HEK293 (cell line): Measurements from ENCODE around the gene ADRB1.

Experiments used
- CTCF ChIA-PET: fragments of 350-600 bp; formaldehyde crosslinking; extraction: SDS; loops from one replicate; lab custom pipeline; 2021; ENCODE audit warnings: antibody characterized with exemption; lab: Yijun Ruan, JAX
- POLR2A ChIA-PET: fragments of 300-600 bp; formaldehyde crosslinking; extraction: SDS; loops from one replicate; lab custom pipeline; 2020; ENCODE audit warnings: antibody characterized with exemption, inconsistent platforms; lab: Yijun Ruan, JAX
- H3K27ac ChIP-seq: fragments of 200-500 bp; sonication (Bioruptor generic); 2 replicates; pipeline ENCODE4 v1.5.1; 2014; ENCODE audit warnings: low read depth, low read length, control low read depth, inconsistent platforms; ENCODE audit errors: extremely low read depth
- H3K36me3 ChIP-seq, 2 experiments: fragments of 200-500 bp in 1 of 2; sonication (Bioruptor generic) in 1 of 2; 1 replicate in 1 of 2; 2 replicates in 1 of 2; pipeline ENCODE4 v1.5.1; 2014 to 2017; ENCODE audit warnings: inconsistent platforms in 2 of 2, low read length in 2 of 2; ENCODE audit not compliant: control insufficient read depth in 2 of 2, insufficient read depth in 1 of 2
- H3K4me1 ChIP-seq: fragments of 200-500 bp; sonication (Bioruptor generic); 2 replicates; pipeline ENCODE4 v1.5.1; 2014; ENCODE audit warnings: mild to moderate bottlenecking, low read length, inconsistent platforms; ENCODE audit not compliant: control insufficient read depth, insufficient read depth
- H3K4me3 ChIP-seq: 2 replicates; pipeline ENCODE4 v1.5.1; 2011; ENCODE audit warnings: low read depth, mild to moderate bottlenecking, control low read depth, low read length, moderate library complexity
- H3K9me3 ChIP-seq: fragments of 200-500 bp; sonication (Bioruptor generic); 2 replicates; pipeline ENCODE4 v1.5.1; 2014; ENCODE audit warnings: low read depth, low read length, inconsistent platforms; ENCODE audit not compliant: control insufficient read depth, insufficient read depth
- MYNN ChIP-seq: fragments of 450-650 bp; formaldehyde crosslinking; IDR thresholded peaks from 2 replicates; pipeline ENCODE4 v1.5.1; 2016; ENCODE audit warnings: missing biosample characterization, missing genetic modification characterization, borderline replicate concordance
- MZF1 ChIP-seq: fragments of 450-650 bp; formaldehyde crosslinking; IDR thresholded peaks from 2 replicates; pipeline ENCODE4 v1.5.1; 2017; ENCODE audit warnings: missing biosample characterization, missing genetic modification characterization, borderline replicate concordance
- SALL2 ChIP-seq: fragments of 450-650 bp; formaldehyde crosslinking; IDR thresholded peaks from 2 replicates; pipeline ENCODE4 v1.5.0; 2017; ENCODE audit warnings: missing biosample characterization, mild to moderate bottlenecking, missing genetic modification characterization, borderline replicate concordance
- TCF7L2 ChIP-seq: IDR thresholded peaks from 2 replicates; pipeline ENCODE4 v1.6.1; 2011; ENCODE audit warnings: low read depth, mild to moderate bottlenecking, inconsistent platforms, low read length, moderate library complexity, borderline replicate concordance
- ZBTB21 ChIP-seq: fragments of 450-650 bp; formaldehyde crosslinking; IDR thresholded peaks from 2 replicates; pipeline ENCODE4 v1.5.1; 2017; ENCODE audit warnings: missing biosample characterization, missing genetic modification characterization
- ZBTB8A ChIP-seq: fragments of 450-650 bp; formaldehyde crosslinking; IDR thresholded peaks from 2 replicates; pipeline ENCODE4 v1.5.1; 2016; ENCODE audit warnings: missing biosample characterization, missing genetic modification characterization
- ZNF10 ChIP-seq: fragments of 450-650 bp; formaldehyde crosslinking; IDR thresholded peaks from 2 replicates; pipeline ENCODE4 v1.5.1; 2017; ENCODE audit warnings: missing biosample characterization, missing genetic modification characterization
- ZNF146 ChIP-seq: fragments of 450-650 bp; formaldehyde crosslinking; IDR thresholded peaks from 2 replicates; pipeline ENCODE4 v1.5.1; 2016; ENCODE audit warnings: missing biosample characterization, missing genetic modification characterization
- ZNF175 ChIP-seq: fragments of 450-650 bp; formaldehyde crosslinking; IDR thresholded peaks from 2 replicates; pipeline ENCODE4 v1.5.1; 2016; ENCODE audit warnings: missing biosample characterization, missing genetic modification characterization
- ZNF184 ChIP-seq: fragments of 450-650 bp; IDR thresholded peaks from 2 replicates; pipeline ENCODE4 v1.5.1; 2018; ENCODE audit warnings: missing biosample characterization, mild to moderate bottlenecking, missing genetic modification characterization
- ZNF214 ChIP-seq: fragments of 450-650 bp; formaldehyde crosslinking; IDR thresholded peaks from 2 replicates; pipeline ENCODE4 v1.5.1; 2017; ENCODE audit warnings: missing biosample characterization, mild to moderate bottlenecking, missing genetic modification characterization, borderline replicate concordance
- ZNF24 ChIP-seq: fragments of 450-650 bp; formaldehyde crosslinking; IDR thresholded peaks from 2 replicates; pipeline ENCODE4 v1.5.1; 2016; ENCODE audit warnings: missing biosample characterization, missing genetic modification characterization
- ZNF266 ChIP-seq: fragments of 450-650 bp; formaldehyde crosslinking; IDR thresholded peaks from 2 replicates; pipeline ENCODE4 v1.5.1; 2016; ENCODE audit warnings: missing biosample characterization, missing genetic modification characterization, low read depth
- ZNF311 ChIP-seq: fragments of 450-650 bp; formaldehyde crosslinking; IDR thresholded peaks from 2 replicates; pipeline ENCODE4 v1.5.1; 2017; ENCODE audit warnings: missing biosample characterization, missing genetic modification characterization, borderline replicate concordance
- ZNF37A ChIP-seq: fragments of 450-650 bp; IDR thresholded peaks from 2 replicates; pipeline ENCODE4 v1.5.1; 2018; ENCODE audit warnings: missing biosample characterization, missing genetic modification characterization
- ZNF423 ChIP-seq: fragments of 450-650 bp; formaldehyde crosslinking; IDR thresholded peaks from 2 replicates; pipeline ENCODE4 v1.5.1; 2016; ENCODE audit warnings: missing biosample characterization, missing genetic modification characterization
- ZNF510 ChIP-seq: fragments of 450-650 bp; formaldehyde crosslinking; IDR thresholded peaks from 2 replicates; pipeline ENCODE4 v1.5.1; 2018; ENCODE audit warnings: mild to moderate bottlenecking, missing genetic modification characterization, missing biosample characterization; ENCODE audit not compliant: insufficient replicate concordance
- ZNF548 ChIP-seq: fragments of 450-650 bp; formaldehyde crosslinking; IDR thresholded peaks from 2 replicates; pipeline ENCODE4 v1.5.1; 2016; ENCODE audit warnings: missing biosample characterization, missing genetic modification characterization
- ZNF561 ChIP-seq: fragments of 450-650 bp; IDR thresholded peaks from 2 replicates; pipeline ENCODE4 v1.5.1; 2018; ENCODE audit warnings: missing biosample characterization, missing genetic modification characterization, borderline replicate concordance
- ZNF677 ChIP-seq: fragments of 450-650 bp; IDR thresholded peaks from 2 replicates; pipeline ENCODE4 v1.5.0; 2018; ENCODE audit warnings: missing biosample characterization, mild to moderate bottlenecking, missing genetic modification characterization, moderate library complexity
- ZNF776 ChIP-seq: fragments of 450-650 bp; formaldehyde crosslinking; IDR thresholded peaks from 2 replicates; pipeline ENCODE4 v1.5.0; 2017; ENCODE audit warnings: missing biosample characterization, missing genetic modification characterization, borderline replicate concordance
- TF ChIP-seq, protein P1 (sequence below): fragments of 450-650 bp; formaldehyde crosslinking; IDR thresholded peaks from 2 replicates; pipeline ENCODE4 v1.5.1; 2016; ENCODE audit warnings: missing biosample characterization, missing genetic modification characterization
- TF ChIP-seq, protein P2 (sequence below): fragments of 450-650 bp; formaldehyde crosslinking; IDR thresholded peaks from 2 replicates; pipeline ENCODE4 v1.5.1; 2016; ENCODE audit warnings: missing biosample characterization, missing genetic modification characterization
- TF ChIP-seq, protein P3 (sequence below): fragments of 450-650 bp; formaldehyde crosslinking; IDR thresholded peaks from 2 replicates; pipeline ENCODE4 v1.5.1; 2016; ENCODE audit warnings: missing biosample characterization, missing genetic modification characterization
- TF ChIP-seq, protein P4 (sequence below): fragments of 450-650 bp; formaldehyde crosslinking; IDR thresholded peaks from 2 replicates; pipeline ENCODE4 v1.5.1; 2016; ENCODE audit warnings: missing biosample characterization, missing genetic modification characterization

Gene ADRB1

DNA sequence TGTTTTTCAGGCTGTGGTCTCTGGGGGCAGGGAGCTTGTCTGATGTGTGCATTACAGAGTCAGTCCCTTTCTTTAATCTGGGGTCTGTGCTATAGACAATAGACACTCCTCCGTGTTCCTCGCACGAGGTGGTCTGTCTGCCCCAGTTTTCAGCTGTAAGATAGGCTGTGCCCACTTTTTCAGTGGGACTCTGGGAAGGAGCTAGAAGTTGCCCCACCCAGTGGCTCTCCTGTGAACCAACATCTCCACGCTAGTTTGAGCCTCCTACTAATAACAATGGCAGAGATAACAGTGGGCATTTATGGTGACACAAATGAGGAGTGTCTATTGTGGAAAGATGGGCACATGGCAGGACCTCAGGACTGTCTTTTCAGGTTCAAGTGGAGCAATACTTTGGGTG, 44.0 kb downstream of the ADRB1 start:
- ChIA-PET POLR2A (no interaction called here), CTCF (interaction anchor here (0.5 to 1.5 kb wide), 2 partner anchors 12 to 477 kb away, joined by 3 to 4 read pairs; no protein-coding TSS in a partner anchor)
- no peaks in the 10 kb centered on the region for H3K4me1 ChIP-seq

DNA sequence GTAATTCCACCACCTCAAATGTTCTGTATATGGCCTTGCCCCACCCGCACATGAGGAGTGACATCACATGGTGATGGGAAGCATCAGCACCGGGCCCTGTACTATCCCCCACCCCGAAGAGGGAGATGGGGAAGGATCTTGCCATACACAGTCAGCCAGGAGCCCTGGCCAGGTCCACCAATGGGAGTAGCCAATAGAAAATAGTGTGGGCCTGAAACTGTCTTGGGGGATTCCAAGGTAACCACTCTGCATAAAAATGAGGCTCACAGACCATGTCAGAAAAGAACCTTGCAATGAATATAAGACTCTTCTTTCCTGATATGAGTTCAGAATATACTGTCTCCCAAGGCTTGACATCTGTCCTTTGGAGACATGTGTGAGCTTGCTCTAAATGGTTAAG, 51.1 kb downstream of the ADRB1 start:
- POLR2A ChIA-PET: no interaction called here
- H3K4me1 ChIP-seq: no peaks in the 10 kb centered on the region
- H3K27ac ChIP-seq: no peak overlapping the region
- no peaks in the 10 kb centered on the region for H3K36me3 ChIP-seq
- no peak overlapping the region for H3K4me3 ChIP-seq
- H3K9me3 ChIP-seq: no peaks in the 10 kb centered on the region
- CTCF ChIA-PET: interaction anchor here (0.7 kb wide), 1 partner anchor 141 kb away, joined by 3 read pairs; no protein-coding TSS in a partner anchor
- TF ChIP-seq ZBTB21 (tag by site-specific recombination) (no peak), ZNF37A (tag by site-specific recombination) (no peak), TCF7L2 (no peak), ZNF311 (tag by site-specific recombination) (no peak), MYNN (tag by site-specific recombination) (no peak), ZNF776 (tag by site-specific recombination) (no peak), ZNF24 (tag by site-specific recombination) (no peak)
- TF ChIP-seq, protein P1, sequence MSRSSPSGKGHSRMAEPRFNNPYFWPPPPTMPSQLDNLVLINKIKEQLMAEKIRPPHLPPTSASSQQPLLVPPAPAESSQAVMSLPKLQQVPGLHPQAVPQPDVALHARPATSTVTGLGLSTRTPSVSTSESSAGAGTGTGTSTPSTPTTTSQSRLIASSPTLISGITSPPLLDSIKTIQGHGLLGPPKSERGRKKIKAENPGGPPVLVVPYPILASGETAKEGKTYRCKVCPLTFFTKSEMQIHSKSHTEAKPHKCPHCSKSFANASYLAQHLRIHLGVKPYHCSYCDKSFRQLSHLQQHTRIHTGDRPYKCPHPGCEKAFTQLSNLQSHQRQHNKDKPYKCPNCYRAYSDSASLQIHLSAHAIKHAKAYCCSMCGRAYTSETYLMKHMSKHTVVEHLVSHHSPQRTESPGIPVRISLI: no peak
- TF ChIP-seq, protein P2, sequence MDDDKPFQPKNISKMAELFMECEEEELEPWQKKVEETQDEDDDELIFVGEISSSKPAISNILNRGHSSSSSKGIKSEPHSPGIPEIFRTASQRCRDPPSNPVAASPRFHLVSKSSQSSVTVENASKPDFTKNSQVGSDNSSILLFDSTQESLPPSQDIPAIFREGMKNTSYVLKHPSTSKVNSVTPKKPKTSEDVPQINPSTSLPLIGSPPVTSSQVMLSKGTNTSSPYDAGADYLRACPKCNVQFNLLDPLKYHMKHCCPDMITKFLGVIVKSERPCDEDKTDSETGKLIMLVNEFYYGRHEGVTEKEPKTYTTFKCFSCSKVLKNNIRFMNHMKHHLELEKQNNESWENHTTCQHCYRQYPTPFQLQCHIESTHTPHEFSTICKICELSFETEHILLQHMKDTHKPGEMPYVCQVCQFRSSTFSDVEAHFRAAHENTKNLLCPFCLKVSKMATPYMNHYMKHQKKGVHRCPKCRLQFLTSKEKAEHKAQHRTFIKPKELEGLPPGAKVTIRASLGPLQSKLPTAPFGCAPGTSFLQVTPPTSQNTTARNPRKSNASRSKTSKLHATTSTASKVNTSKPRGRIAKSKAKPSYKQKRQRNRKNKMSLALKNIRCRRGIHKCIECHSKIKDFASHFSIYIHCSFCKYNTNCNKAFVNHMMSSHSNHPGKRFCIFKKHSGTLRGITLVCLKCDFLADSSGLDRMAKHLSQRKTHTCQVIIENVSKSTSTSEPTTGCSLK (tag by site-specific recombination): no peak

More for the DNA sequence above, 44.0 kb downstream of the ADRB1 start:
- H3K9me3 ChIP-seq: no peaks in the 10 kb centered on the region
- no peak overlapping the region for H3K27ac ChIP-seq
- H3K36me3 ChIP-seq: no peaks in the 10 kb centered on the region
- TF ChIP-seq ZNF146 (tag by site-specific recombination) (no peak), MZF1 (tag by site-specific recombination) (no peak), ZBTB8A (tag by site-specific recombination) (no peak), ZNF266 (tag by site-specific recombination) (no peak)
- TF ChIP-seq, protein P3, sequence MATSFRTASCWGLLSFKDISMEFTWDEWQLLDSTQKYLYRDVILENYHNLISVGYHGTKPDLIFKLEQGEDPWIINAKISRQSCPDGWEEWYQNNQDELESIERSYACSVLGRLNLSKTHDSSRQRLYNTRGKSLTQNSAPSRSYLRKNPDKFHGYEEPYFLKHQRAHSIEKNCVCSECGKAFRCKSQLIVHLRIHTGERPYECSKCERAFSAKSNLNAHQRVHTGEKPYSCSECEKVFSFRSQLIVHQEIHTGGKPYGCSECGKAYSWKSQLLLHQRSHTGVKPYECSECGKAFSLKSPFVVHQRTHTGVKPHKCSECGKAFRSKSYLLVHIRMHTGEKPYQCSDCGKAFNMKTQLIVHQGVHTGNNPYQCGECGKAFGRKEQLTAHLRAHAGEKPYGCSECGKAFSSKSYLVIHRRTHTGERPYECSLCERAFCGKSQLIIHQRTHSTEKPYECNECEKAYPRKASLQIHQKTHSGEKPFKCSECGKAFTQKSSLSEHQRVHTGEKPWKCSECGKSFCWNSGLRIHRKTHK (tag by site-specific recombination): no peak
- TF ChIP-seq, all 188 proteins: peak for 0
- H3K4me3 ChIP-seq: no peak overlapping the region

DNA sequence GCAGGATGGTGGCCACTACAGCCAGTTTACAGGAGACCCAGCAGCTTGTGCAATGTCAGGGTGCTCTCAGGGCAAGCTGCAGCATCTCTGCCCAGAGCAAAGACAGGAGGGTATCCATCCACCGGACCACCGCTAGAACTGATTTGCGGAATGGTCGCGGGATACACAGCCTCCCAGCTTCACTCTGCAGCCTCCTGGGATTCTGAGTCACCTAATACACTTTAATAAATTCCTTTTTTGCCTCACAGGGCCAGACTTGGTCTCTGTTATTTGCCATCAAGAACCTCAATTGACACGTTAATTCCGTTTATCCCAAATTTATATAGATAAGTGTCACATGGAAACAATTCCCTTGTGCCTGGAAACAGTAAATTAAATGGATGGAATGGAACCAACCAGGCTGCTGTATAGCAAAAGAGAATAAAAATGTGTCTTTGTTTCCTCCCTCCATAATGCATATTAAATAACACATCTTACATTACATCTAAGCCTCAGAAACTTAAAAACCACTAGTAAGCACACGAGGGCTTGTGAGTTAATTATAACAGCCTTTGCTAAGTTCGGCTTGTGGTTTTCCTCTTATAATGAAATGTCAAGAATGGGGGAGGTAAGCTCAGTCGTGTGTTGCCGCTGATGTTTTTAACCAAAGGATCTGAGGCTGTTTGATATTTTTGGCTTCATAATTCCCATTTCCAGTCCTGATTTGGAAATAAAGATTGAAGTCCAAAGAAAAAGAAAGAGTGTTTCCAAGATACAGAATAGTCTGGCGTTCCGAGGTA, 52.1 kb downstream of the ADRB1 start:
- Histone ChIP-seq H3K9me3 (no peaks in the 10 kb centered on the region), H3K27ac (no peak overlapping the region), H3K36me3 (no peaks in the 10 kb centered on the region), H3K4me3 (no peak overlapping the region), H3K4me1 (no peaks in the 10 kb centered on the region)
- POLR2A ChIA-PET: no interaction called here
- CTCF ChIA-PET: no interaction called here
- TF ChIP-seq ZNF10 (no peak), ZNF175 (tag by site-specific recombination) (no peak), ZBTB21 (tag by site-specific recombination) (no peak), ZNF423 (tag by site-specific recombination) (no peak), ZNF677 (tag by site-specific recombination) (no peak), ZNF561 (no peak), ZNF510 (tag by site-specific recombination) (no peak), ZNF214 (tag by site-specific recombination) (no peak), ZNF548 (tag by site-specific recombination) (no peak), SALL2 (no peak), ZNF184 (tag by site-specific recombination) (no peak)
- TF ChIP-seq, protein P4, sequence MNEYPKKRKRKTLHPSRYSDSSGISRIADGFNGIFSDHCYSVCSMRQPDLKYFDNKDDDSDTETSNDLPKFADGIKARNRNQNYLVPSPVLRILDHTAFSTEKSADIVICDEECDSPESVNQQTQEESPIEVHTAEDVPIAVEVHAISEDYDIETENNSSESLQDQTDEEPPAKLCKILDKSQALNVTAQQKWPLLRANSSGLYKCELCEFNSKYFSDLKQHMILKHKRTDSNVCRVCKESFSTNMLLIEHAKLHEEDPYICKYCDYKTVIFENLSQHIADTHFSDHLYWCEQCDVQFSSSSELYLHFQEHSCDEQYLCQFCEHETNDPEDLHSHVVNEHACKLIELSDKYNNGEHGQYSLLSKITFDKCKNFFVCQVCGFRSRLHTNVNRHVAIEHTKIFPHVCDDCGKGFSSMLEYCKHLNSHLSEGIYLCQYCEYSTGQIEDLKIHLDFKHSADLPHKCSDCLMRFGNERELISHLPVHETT: no peak
